ENCODE data around the gene ARPIN.

DNA sequence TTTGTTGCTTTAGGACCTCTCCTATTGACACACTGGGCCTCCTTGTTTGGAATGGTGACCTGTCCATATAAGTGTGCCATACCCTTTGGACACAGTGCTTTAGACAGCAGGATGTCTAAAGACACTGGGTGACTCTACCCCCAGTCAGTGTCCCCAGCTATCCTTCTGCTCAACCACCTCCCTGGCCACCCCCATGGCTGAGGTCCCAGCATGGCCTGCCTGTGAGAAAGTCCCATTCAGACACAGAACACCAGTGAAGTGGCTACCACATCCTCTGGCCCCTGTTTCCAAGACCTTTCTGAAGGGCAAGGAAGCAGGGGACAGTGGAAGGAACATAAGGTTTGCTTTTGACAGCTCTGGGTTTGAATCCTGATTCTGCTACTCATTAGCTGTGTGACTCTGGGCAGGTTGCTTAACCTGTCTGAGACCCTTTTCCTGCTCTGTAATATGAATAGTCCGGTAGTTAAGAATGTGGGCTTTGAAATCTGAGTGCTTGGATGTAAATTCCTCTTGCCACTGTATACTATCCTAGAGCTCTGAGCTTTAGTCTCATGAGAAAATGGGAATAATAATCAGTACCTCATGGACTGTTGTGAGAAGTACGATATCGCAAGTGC, 12.7 kb downstream of the ARPIN start:
- TF ChIP-seq, protein P1, sequence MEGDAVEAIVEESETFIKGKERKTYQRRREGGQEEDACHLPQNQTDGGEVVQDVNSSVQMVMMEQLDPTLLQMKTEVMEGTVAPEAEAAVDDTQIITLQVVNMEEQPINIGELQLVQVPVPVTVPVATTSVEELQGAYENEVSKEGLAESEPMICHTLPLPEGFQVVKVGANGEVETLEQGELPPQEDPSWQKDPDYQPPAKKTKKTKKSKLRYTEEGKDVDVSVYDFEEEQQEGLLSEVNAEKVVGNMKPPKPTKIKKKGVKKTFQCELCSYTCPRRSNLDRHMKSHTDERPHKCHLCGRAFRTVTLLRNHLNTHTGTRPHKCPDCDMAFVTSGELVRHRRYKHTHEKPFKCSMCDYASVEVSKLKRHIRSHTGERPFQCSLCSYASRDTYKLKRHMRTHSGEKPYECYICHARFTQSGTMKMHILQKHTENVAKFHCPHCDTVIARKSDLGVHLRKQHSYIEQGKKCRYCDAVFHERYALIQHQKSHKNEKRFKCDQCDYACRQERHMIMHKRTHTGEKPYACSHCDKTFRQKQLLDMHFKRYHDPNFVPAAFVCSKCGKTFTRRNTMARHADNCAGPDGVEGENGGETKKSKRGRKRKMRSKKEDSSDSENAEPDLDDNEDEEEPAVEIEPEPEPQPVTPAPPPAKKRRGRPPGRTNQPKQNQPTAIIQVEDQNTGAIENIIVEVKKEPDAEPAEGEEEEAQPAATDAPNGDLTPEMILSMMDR (IDR thresholded peaks at IDR 0.05) = no peak
- no peak for TF ChIP-seq ZFX (IDR thresholded peaks at IDR 0.05; ENCODE audit: borderline replicate concordance)
